K562 (cell line): ENCODE measurements around the gene ATP4B. TPM values are rescaled to one million over a fixed set of nuclear protein-coding genes. Genes with fewer than 3 reads are reported as not detected.

Experiments used
- IFI16 ChIP-seq: fragments of 250-450 bp; sonication (Bioruptor Pico); IDR thresholded peaks from 2 replicates; pipeline ENCODE4 v2.1.2; 2022; ENCODE audit warnings: mild to moderate bottlenecking, inconsistent platforms
- MBD1 ChIP-seq: fragments of 250-450 bp; sonication (Bioruptor Pico); IDR thresholded peaks from 2 replicates; pipeline ENCODE4 v1.8.0; 2022; ENCODE audit warnings: inconsistent platforms
- SMAD4 ChIP-seq: fragments of 250-450 bp; sonication (Bioruptor Pico); conservative IDR thresholded peaks from 2 replicates; pipeline ENCODE4 v1.8.0; 2021; ENCODE audit warnings: inconsistent platforms, mild to moderate bottlenecking, moderate library complexity
- polyA plus RNA-seq, 8 experiments: library from polyadenylated mRNA; depleted of rRNA in 4 of 8; stranded (reverse) in 5 of 8; unstranded in 3 of 8; fragments of >200 nt; fragmentation: Nextera tagmentation in 2 of 8; fragmentation: Illumina TruSeq in 1 of 8; extraction: Ambion mirVana in 2 of 8; extraction: Trizol in 1 of 8; gene quantifications; 2 replicates each; pipeline versions ENCODE4 v1.2.1 to v1.2.3, GENCODE V29; 2011 to 2014; ENCODE audit warnings: inconsistent platforms in 1 of 8, missing spikeins in 1 of 8
- total RNA-seq, 7 experiments: library from RNA; depleted of rRNA in 6 of 7; stranded (reverse); fragments of >200 nt in 6 of 7; fragmentation: Illumina TruSeq in 2 of 7; extraction: Trizol in 2 of 7; gene quantifications; 2 replicates each; pipeline versions ENCODE4 v1.2.1 to v1.2.3, GENCODE V29; 2011 to 2021; ENCODE audit warnings: low replicate concordance in 1 of 7
- TF ChIP-seq, protein P1 (sequence below): fragments of 250-450 bp; sonication (Bioruptor Pico); IDR thresholded peaks from 2 replicates; pipeline ENCODE4 v1.4.0; 2020; ENCODE audit warnings: mild to moderate bottlenecking, moderate library complexity, borderline replicate concordance
- TF ChIP-seq, protein P2 (sequence below): fragments of 250-450 bp; sonication (Bioruptor Pico); IDR thresholded peaks from 2 replicates; pipeline ENCODE4 v1.4.0; 2020; ENCODE audit warnings: borderline replicate concordance

ATP4B gene
- total and polyA plus RNA-seq, 9 of the 15 experiments (the other 6 are each of a cell fraction or from before 2014, with no cell fraction given), result not detected

GRCh38 chr13:113638806-113639205 lies 19.2 kb downstream of the ATP4B start (continued):
- TF ChIP-seq, protein P1, sequence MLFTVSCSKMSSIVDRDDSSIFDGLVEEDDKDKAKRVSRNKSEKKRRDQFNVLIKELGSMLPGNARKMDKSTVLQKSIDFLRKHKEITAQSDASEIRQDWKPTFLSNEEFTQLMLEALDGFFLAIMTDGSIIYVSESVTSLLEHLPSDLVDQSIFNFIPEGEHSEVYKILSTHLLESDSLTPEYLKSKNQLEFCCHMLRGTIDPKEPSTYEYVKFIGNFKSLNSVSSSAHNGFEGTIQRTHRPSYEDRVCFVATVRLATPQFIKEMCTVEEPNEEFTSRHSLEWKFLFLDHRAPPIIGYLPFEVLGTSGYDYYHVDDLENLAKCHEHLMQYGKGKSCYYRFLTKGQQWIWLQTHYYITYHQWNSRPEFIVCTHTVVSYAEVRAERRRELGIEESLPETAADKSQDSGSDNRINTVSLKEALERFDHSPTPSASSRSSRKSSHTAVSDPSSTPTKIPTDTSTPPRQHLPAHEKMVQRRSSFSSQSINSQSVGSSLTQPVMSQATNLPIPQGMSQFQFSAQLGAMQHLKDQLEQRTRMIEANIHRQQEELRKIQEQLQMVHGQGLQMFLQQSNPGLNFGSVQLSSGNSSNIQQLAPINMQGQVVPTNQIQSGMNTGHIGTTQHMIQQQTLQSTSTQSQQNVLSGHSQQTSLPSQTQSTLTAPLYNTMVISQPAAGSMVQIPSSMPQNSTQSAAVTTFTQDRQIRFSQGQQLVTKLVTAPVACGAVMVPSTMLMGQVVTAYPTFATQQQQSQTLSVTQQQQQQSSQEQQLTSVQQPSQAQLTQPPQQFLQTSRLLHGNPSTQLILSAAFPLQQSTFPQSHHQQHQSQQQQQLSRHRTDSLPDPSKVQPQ (CRISPR knock-in tag), result no peak
- TF ChIP-seq, protein P2, sequence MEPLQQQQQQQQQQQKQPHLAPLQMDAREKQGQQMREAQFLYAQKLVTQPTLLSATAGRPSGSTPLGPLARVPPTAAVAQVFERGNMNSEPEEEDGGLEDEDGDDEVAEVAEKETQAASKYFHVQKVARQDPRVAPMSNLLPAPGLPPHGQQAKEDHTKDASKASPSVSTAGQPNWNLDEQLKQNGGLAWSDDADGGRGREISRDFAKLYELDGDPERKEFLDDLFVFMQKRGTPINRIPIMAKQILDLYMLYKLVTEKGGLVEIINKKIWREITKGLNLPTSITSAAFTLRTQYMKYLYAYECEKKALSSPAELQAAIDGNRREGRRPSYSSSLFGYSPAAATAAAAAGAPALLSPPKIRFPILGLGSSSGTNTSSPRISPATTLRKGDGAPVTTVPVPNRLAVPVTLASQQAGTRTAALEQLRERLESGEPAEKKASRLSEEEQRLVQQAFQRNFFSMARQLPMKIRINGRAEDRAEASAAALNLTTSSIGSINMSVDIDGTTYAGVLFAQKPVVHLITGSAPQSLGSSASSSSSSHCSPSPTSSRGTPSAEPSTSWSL (CRISPR knock-in tag), result no peak
- no peak for TF ChIP-seq SMAD4
- no peak for TF ChIP-seq IFI16 (CRISPR knock-in tag)
- no peak for TF ChIP-seq MBD1 (CRISPR knock-in tag)
